ENCODE results near the gene MARCHF10.

Gene MARCHF10

GRCh38 chr17:62761884-62762283, 46.2 kb downstream of the MARCHF10 start:
- Histone ChIP-seq H3K36me3 (ENCODE audit: control insufficient read depth in 1 of 2, insufficient read depth in 2 of 2, low read length in 2 of 2) (no peaks in the 10 kb centered on the region), H3K4me1 (ENCODE audit: control insufficient read depth in 1 of 2, insufficient read depth in 2 of 2, low read length in 2 of 2) (peaks cover 0 to 5% of the 10 kb centered on the region in 2 donors), H3K4me3 (ENCODE audit: low read depth in 1 of 2, low read length in 2 of 2) (no peak overlapping the region), H3K27me3 (ENCODE audit: low read depth, low read length) (no peaks in the 10 kb centered on the region), H3K27ac (ENCODE audit: low read length) (no peak overlapping the region), H3K9me3 (ENCODE audit: control insufficient read depth in 1 of 2, low read length in 2 of 2) (no peaks in the 10 kb centered on the region)

DNA sequence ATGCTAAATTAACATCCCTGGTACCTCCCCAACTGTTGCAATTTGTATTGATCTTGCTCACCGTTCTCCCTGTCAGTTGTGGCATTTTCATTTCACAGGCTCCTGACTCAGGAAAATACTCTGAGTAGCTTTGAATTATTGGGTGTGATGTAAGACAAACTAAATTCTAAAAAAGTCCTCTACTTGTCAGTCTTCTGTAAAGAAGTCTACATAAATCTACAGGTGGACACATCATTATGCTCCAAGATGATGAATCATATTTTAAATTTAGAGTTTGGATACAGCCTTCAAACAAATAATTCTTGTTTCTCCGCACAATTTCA, 47.2 kb downstream of the MARCHF10 start:
- H3K9me3 ChIP-seq (ENCODE audit: control insufficient read depth in 1 of 2, low read length in 2 of 2) = no peaks in the 10 kb centered on the region
- H3K27ac ChIP-seq (ENCODE audit: low read length) = no peak overlapping the region
- no peaks in the 10 kb centered on the region for H3K36me3 ChIP-seq (ENCODE audit: control insufficient read depth in 1 of 2, insufficient read depth in 2 of 2, low read length in 2 of 2)
- peaks cover 0 to 5% of the 10 kb centered on the region in 2 donors for H3K4me1 ChIP-seq (ENCODE audit: control insufficient read depth in 1 of 2, insufficient read depth in 2 of 2, low read length in 2 of 2)
- no peaks in the 10 kb centered on the region for H3K27me3 ChIP-seq (ENCODE audit: low read depth, low read length)
- no peak overlapping the region for H3K4me3 ChIP-seq (ENCODE audit: low read depth in 1 of 2, low read length in 2 of 2)

DNA sequence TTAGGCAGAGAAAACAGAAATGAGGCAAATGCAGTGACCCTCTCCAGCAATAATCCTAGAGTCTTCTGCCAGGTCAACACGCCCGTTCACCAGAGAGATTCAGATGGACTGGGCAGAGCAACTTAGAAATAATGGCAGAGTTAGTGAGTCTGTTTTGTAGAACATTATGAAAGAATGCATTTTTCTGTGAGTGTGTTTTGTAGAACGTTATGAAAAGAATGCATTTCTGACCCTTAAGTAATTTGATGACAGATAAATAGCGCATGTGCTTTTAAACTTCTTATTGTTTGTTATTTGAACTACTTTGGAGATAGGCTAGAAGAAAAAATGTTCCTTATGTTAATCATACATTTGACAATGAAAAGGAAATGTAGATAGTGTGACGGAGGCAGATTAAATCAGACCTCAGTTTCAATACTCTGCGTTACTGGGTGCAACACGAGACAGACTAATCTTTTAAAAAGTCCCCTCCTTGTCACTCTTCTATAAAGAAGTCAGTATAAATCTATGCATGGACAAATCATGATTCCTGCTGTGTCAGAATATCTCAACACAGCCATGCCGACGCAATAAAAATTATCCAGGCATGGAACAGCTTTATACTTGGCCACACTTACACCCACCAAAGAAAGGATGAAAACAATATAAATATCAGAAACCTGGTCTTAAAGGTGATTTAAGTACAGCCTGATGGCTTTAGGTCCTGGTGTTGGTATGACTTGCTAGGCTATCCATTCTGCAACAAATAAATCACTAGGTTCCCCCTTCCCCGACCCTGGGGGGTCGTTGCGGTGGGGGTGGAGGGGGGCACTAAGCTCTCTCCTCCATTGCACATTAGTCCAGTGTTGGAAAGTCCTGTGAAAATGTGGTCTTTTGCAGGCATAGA, 47.8 kb downstream of the MARCHF10 start:
- Histone ChIP-seq H3K4me1 (ENCODE audit: control insufficient read depth in 1 of 2, insufficient read depth in 2 of 2, low read length in 2 of 2) (peaks cover 0 to 7% of the 10 kb centered on the region in 2 donors), H3K27ac (ENCODE audit: low read length) (no peak overlapping the region), H3K36me3 (ENCODE audit: control insufficient read depth in 1 of 2, insufficient read depth in 2 of 2, low read length in 2 of 2) (no peaks in the 10 kb centered on the region), H3K4me3 (ENCODE audit: low read depth in 1 of 2, low read length in 2 of 2) (no peak overlapping the region), H3K9me3 (ENCODE audit: control insufficient read depth in 1 of 2, low read length in 2 of 2) (no peaks in the 10 kb centered on the region), H3K27me3 (ENCODE audit: low read depth, low read length) (no peaks in the 10 kb centered on the region)

GRCh38 chr17:62757500-62757951, 50.6 kb downstream of the MARCHF10 start:
- Histone ChIP-seq H3K9me3 (ENCODE audit: control insufficient read depth in 1 of 2, low read length in 2 of 2) (no peaks in the 10 kb centered on the region), H3K27me3 (ENCODE audit: low read depth, low read length) (no peaks in the 10 kb centered on the region), H3K27ac (ENCODE audit: low read length) (no peak overlapping the region), H3K4me3 (ENCODE audit: low read depth in 1 of 2, low read length in 2 of 2) (no peak overlapping the region), H3K4me1 (ENCODE audit: control insufficient read depth in 1 of 2, insufficient read depth in 2 of 2, low read length in 2 of 2) (peaks cover 3 to 22% of the 10 kb centered on the region in 2 donors), H3K36me3 (ENCODE audit: control insufficient read depth in 1 of 2, insufficient read depth in 2 of 2, low read length in 2 of 2) (no peaks in the 10 kb centered on the region)

GRCh38 chr17:62756198-62756597, 51.9 kb downstream of the MARCHF10 start:
- Histone ChIP-seq H3K4me3 (ENCODE audit: low read depth in 1 of 2, low read length in 2 of 2) (no peak overlapping the region), H3K9me3 (ENCODE audit: control insufficient read depth in 1 of 2, low read length in 2 of 2) (no peaks in the 10 kb centered on the region), H3K36me3 (ENCODE audit: control insufficient read depth in 1 of 2, insufficient read depth in 2 of 2, low read length in 2 of 2) (no peaks in the 10 kb centered on the region), H3K4me1 (ENCODE audit: control insufficient read depth in 1 of 2, insufficient read depth in 2 of 2, low read length in 2 of 2) (peaks cover 3 to 27% of the 10 kb centered on the region in 2 donors), H3K27ac (ENCODE audit: low read length) (no peak overlapping the region), H3K27me3 (ENCODE audit: low read depth, low read length) (no peaks in the 10 kb centered on the region)

- no peaks in the 10 kb centered on the region for H3K36me3 ChIP-seq (ENCODE audit: control insufficient read depth in 1 of 2, insufficient read depth in 2 of 2, low read length in 2 of 2)
- H3K4me3 ChIP-seq (ENCODE audit: low read depth in 1 of 2, low read length in 2 of 2) = no peak overlapping the region
- H3K27me3 ChIP-seq (ENCODE audit: low read depth, low read length) = no peaks in the 10 kb centered on the region
- H3K9me3 ChIP-seq (ENCODE audit: control insufficient read depth in 1 of 2, low read length in 2 of 2) = no peaks in the 10 kb centered on the region
- no peak overlapping the region for H3K27ac ChIP-seq (ENCODE audit: low read length)
- peaks cover 3 to 27% of the 10 kb centered on the region in 2 donors for H3K4me1 ChIP-seq (ENCODE audit: control insufficient read depth in 1 of 2, insufficient read depth in 2 of 2, low read length in 2 of 2)
Observed at GRCh38 chr17:62755141-62755851, 52.8 kb downstream of the MARCHF10 start.

GRCh38 chr17:62754631-62755030, 53.5 kb downstream of the MARCHF10 start:
- Histone ChIP-seq H3K27ac (ENCODE audit: low read length) (no peak overlapping the region), H3K4me3 (ENCODE audit: low read depth in 1 of 2, low read length in 2 of 2) (no peak overlapping the region)

GRCh38 chr17:62753562-62753961, 54.6 kb downstream of the MARCHF10 start:
- H3K27ac ChIP-seq (ENCODE audit: low read length) = no peak overlapping the region
- H3K4me1 ChIP-seq (ENCODE audit: control insufficient read depth in 1 of 2, insufficient read depth in 2 of 2, low read length in 2 of 2) = peaks cover 3 to 27% of the 10 kb centered on the region in 2 donors
- H3K36me3 ChIP-seq (ENCODE audit: control insufficient read depth in 1 of 2, insufficient read depth in 2 of 2, low read length in 2 of 2) = no peaks in the 10 kb centered on the region
- H3K9me3 ChIP-seq (ENCODE audit: control insufficient read depth in 1 of 2, low read length in 2 of 2) = no peaks in the 10 kb centered on the region
- no peaks in the 10 kb centered on the region for H3K27me3 ChIP-seq (ENCODE audit: low read depth, low read length)
- no peak overlapping the region for H3K4me3 ChIP-seq (ENCODE audit: low read depth in 1 of 2, low read length in 2 of 2)

More at GRCh38 chr17:62754631-62755030, 53.5 kb downstream of the MARCHF10 start:
- peaks cover 3 to 27% of the 10 kb centered on the region in 2 donors for H3K4me1 ChIP-seq (ENCODE audit: control insufficient read depth in 1 of 2, insufficient read depth in 2 of 2, low read length in 2 of 2)
- H3K27me3 ChIP-seq (ENCODE audit: low read depth, low read length) = no peaks in the 10 kb centered on the region
- H3K36me3 ChIP-seq (ENCODE audit: control insufficient read depth in 1 of 2, insufficient read depth in 2 of 2, low read length in 2 of 2) = no peaks in the 10 kb centered on the region
- H3K9me3 ChIP-seq (ENCODE audit: control insufficient read depth in 1 of 2, low read length in 2 of 2) = no peaks in the 10 kb centered on the region

- Histone ChIP-seq H3K4me3 (ENCODE audit: low read depth in 1 of 2, low read length in 2 of 2) (no peak overlapping the region), H3K27me3 (ENCODE audit: low read depth, low read length) (no peaks in the 10 kb centered on the region), H3K9me3 (ENCODE audit: control insufficient read depth in 1 of 2, low read length in 2 of 2) (no peaks in the 10 kb centered on the region), H3K4me1 (ENCODE audit: control insufficient read depth in 1 of 2, insufficient read depth in 2 of 2, low read length in 2 of 2) (peaks cover 3 to 21% of the 10 kb centered on the region in 2 donors), H3K27ac (ENCODE audit: low read length) (no peak overlapping the region), H3K36me3 (ENCODE audit: control insufficient read depth in 1 of 2, insufficient read depth in 2 of 2, low read length in 2 of 2) (no peaks in the 10 kb centered on the region)
Observed at GRCh38 chr17:62751060-62751691, 56.9 kb downstream of the MARCHF10 start.

- Histone ChIP-seq H3K4me3 (ENCODE audit: low read depth in 1 of 2, low read length in 2 of 2) (no peak overlapping the region), H3K9me3 (ENCODE audit: control insufficient read depth in 1 of 2, low read length in 2 of 2) (no peaks in the 10 kb centered on the region), H3K27me3 (ENCODE audit: low read depth, low read length) (no peaks in the 10 kb centered on the region), H3K36me3 (ENCODE audit: control insufficient read depth in 1 of 2, insufficient read depth in 2 of 2, low read length in 2 of 2) (no peaks in the 10 kb centered on the region), H3K27ac (ENCODE audit: low read length) (no peak overlapping the region), H3K4me1 (ENCODE audit: control insufficient read depth in 1 of 2, insufficient read depth in 2 of 2, low read length in 2 of 2) (peaks cover 3 to 21% of the 10 kb centered on the region in 2 donors)
Observed at GRCh38 chr17:62750631-62751051, 57.5 kb downstream of the MARCHF10 start.

GRCh38 chr17:62749926-62750325, 58.2 kb downstream of the MARCHF10 start:
- Histone ChIP-seq H3K4me1 (ENCODE audit: control insufficient read depth in 1 of 2, insufficient read depth in 2 of 2, low read length in 2 of 2) (peaks cover 3 to 16% of the 10 kb centered on the region in 2 donors), H3K36me3 (ENCODE audit: control insufficient read depth in 1 of 2, insufficient read depth in 2 of 2, low read length in 2 of 2) (no peaks in the 10 kb centered on the region), H3K27ac (ENCODE audit: low read length) (no peak overlapping the region), H3K4me3 (ENCODE audit: low read depth in 1 of 2, low read length in 2 of 2) (no peak overlapping the region), H3K9me3 (ENCODE audit: control insufficient read depth in 1 of 2, low read length in 2 of 2) (no peaks in the 10 kb centered on the region), H3K27me3 (ENCODE audit: low read depth, low read length) (no peaks in the 10 kb centered on the region)

Data from muscle layer of duodenum (tissue), 2 donors.